Activated T-helper 1 cell treated with Interleukin-2 at 50 U/mL for 16 hours (primary cell): Measurements from ENCODE around the gene C19orf12.
A peak's percentile ranks its signal among the peaks of the same experiment; 100 is the strongest.

ENCODE experiments used
- DNase-seq: peaks from one replicate; pipeline ENCODE4 v3.0.0-alpha.2; 2020; ENCODE audit warnings: low read depth

C19orf12 gene

DNA sequence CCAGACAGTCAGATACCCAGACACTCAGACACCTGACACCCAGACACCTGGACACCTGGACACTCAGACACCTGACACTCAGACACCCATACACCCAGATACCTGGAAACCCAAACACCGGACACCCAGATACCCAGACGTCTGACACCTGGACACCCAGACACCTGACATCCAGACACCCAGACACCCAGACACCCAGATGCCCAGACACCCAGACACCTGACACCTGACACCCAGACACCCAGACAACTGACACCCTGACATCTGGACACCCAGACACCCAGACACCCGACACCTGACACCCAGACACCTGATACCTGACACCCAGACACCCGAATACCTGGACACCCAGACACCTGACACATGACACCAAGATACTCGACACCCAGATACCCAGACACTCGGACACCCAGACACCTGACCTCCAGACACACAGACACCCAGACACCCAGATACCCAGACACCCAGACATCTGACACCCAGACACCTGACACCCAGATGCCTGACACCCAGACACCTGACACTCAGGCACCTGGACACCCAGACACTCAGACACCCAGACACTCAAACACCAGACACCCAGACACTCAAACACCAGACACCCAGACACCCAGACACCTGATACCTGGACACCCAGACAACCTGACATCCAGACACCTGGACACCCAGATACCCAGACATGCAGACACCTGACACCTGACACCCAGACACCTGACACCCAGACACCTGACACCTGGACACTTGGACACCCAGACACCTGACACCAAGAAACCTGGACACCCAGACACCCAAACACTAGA is 19.1 kb downstream of the C19orf12 start:
- DNase-seq = no peak

DNA sequence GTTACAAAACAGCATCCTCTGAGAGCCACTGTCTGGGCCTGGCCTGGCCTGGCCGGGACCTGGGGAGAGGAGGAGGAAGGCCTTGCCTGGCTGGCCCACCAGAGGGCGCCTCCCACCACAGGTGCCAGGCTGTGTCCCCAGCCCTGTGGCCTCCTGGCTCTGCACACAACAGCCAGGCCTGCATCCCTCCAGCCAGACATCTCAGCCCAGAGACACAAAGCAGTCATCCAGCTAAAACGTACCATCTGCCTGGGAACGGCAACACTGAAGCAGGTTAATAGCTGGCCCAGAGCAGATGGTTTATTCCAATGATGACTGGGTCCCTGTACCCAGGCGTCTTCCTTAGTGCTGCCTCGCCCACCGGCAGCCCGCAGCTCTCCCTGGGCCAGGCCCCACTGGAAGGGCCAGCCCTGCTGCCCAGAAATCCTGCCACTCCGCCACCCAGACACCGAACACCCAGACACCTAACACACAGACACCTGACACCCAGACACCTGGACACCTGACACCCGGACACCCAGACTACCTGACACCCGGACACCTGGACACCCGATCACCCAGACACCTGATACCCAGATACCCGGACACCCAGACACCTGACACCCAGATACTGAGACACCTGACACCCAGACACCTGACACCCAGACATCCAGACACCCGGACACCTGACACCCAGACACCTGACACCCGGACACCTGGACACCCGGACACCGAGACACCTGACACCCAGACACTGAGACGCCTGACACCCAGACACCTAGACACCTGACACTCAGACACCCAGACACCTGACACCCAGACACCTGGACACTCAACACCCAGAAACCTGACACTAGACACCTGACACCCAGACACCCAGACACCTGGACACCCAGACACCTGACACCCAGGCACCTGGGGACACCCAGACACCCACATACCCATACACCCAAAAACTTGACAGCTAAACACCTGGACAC is 20.1 kb downstream of the C19orf12 start:
- peak; percentile 71 for DNase-seq

DNA sequence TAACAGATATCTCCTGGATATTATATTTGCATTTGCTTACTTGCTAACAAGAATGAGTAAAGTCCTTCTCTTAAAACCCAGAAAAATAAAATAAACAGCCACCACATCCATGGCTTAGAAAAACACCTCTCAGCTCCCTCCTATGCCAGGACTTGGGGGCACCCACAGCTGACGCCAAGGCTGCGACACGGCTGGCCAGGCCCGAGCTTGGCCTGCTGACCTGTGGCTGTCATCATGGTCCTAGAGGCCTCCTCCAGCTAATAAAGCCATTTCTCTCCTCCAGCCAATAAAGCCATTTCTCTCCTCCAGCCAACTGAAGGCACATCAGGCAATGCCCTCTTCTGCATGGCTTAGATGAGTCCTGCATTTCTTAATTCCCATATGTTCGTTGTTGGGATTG is 20.9 kb downstream of the C19orf12 start:
- no peak for DNase-seq

DNA sequence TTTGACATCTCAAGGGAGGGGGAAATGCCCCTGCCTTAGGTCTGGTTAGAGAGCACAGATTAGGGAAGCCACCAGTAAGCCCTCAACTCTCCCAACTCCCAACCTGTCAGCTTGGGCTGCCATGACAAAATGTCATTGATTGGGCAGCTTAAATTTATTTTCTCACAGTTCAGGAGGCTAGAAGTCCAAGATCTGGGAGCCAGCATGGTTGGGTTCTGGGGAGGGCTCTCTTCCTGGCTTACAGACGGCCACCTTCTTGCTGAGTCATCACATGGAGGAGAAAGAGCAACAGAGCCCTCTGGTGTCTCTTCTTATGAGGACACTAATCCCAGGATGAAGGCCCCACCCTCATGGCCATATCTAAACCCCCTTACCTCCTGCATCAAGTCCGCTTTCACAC is 24.2 kb downstream of the C19orf12 start:
- no peak for DNase-seq

DNA sequence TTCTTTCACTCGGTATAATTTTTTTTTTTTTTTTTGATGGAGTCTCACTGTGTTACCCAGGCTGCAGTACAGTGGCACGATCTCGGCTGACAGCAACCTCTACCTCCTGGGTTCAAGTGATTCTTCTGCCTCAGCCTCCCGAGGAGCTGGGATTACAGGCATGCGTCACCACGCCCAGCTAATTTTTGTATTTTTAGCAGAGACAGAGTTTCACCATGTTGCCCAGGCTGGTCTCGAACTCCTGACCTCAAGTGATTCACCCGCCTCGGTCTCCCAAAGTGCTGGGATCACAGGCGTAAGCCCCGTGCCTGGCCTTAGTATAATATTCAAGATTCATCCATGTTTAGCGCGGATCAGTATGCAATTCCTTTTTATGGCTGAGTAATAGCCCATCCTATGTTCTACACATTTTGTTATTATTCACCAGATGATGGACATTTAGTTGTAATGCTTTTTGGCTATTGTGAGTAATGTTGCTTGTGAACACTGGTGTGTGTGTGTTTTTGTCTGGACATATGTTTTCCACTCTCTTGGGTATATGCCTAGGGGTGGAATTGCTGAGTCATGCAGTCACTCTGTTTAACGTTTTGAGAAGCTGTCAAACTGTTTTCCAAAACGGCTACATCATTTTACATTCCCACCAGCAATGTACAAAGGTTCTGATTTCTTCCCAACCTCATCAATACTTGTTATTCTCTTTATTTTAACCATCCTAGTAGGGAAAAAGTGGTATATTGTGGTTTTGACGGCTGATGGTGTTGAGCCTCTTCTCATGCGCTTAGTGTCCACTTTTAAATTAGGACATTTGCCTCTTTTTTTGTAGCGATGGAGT is 26.9 kb downstream of the C19orf12 start:
- DNase-seq = no peak

DNA sequence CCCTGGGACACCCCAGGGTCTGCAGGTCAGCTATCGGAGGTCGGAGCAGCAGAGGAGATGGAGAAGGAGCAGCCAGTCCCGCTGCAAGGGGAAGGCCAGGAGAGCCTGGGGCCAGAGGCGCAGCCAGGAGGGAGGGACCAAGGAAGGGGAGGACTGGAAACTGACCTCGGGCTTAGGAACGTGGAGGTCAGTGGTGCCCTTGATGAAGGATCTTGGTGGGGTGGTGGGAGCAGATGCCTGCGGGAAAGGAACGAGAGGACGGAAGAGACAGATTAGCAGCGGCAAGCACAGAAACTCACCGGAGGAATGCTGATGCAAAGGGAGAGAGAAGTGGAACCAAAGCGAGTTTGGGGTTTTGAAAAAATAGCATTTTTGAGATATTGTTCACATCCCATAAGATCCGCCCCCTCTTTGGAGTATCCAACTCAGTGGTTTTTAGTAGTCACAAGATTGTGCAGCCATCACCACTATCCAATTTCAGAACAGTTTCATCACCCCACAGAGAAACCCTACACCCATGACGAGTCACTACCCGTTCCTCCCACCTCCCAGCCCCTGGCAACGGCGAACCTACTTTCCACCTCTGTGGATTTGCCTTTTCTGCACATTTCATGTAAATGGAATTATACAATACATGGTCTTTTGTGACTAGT is 27.7 kb downstream of the C19orf12 start:
- DNase-seq = no peak

DNA sequence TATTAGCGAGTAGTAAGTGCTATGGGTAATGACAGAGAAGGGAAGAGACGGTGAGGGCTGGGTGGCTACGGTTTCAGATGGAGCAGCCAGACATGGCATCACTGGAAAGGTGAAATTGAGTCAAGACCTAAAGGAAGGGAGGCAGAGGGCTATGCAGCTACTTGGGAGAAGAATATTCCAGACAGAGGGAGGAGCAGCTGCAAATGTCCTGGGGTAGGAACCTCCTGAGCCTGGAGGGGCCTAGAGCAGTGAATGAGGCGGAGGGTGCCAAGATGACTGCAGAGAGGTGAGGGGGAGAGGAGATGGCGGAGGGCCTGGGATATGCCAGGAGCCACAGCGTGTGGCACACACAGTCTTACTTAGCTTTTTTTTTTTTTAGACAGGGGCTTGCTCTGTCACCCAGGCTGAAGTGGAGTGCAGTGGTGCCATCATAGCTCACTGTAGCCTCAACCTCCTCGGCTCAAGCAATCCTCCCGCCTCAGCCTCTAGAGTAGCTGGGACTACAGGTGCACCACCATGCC is 28.7 kb downstream of the C19orf12 start:
- no peak for DNase-seq

DNA sequence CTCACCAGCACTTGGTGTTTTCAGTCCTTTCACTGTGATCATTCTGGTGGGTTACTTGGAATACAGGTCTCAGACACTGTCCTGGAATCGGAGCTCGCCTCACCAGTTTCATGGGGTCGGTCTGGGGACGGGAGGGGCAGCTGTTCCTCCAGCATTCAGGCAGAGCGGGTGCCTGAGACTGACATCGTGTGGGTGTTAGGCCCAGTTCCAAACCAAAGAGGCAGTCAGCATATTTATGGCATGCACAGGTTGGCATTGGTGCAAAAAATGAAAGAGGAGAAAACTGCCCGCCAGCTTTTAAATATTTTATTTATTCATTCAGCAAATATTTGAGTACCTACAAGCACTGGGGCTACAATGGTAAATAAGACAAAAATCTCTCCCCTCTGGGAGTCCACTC is 29.7 kb downstream of the C19orf12 start:
- DNase-seq = no peak

DNA sequence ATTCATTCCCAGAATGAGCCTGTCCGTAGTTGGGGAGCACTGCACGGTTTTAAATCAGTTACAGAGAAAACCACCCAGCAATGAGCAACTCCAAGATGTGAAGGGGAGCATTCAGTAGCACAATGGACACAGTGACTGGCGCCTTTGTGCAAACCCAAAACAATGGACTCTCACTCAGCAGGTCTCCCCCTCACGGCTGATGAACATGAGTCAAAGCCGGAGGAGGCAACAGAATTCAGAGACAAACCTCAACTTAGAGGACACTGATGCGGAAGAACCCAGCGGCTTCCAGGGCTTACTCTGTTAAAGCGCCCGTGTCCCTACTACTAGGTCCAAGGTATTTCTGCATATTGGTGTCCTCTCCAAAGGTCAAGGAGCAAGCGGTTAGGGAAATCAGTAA is 32.1 kb downstream of the C19orf12 start:
- DNase-seq = no peak

DNA sequence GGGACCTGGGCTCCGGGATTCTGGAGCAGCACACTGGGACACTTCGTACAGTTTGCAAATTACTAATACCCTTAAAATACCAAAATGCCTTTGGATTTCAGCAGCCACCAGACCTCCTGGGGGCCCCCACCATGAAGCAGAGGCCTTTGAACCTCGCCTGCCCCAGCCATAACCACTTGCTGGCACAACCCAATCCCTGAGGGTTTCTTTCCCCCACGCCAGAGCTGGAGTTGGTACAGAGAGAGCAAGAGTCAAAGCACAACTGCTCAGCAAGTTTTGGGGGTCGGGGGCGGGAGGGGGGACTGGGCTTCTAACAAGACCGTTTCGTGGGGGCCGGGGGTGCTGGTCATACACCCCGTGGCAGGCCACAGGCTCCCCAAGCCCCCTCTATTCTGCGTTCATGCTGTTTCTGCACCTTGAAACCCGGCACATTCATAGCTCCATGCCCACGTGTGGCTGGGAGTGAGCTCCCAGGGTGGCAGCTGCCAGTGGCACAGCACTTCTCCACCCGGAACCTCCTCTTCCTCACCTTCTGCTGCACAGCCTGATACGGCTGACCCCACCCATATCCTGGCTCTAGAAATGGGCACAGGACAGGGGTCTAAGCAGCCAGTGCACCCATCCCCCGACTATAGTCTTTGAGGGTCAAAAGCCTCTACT is 32.7 kb downstream of the C19orf12 start:
- DNase-seq = no peak

DNA sequence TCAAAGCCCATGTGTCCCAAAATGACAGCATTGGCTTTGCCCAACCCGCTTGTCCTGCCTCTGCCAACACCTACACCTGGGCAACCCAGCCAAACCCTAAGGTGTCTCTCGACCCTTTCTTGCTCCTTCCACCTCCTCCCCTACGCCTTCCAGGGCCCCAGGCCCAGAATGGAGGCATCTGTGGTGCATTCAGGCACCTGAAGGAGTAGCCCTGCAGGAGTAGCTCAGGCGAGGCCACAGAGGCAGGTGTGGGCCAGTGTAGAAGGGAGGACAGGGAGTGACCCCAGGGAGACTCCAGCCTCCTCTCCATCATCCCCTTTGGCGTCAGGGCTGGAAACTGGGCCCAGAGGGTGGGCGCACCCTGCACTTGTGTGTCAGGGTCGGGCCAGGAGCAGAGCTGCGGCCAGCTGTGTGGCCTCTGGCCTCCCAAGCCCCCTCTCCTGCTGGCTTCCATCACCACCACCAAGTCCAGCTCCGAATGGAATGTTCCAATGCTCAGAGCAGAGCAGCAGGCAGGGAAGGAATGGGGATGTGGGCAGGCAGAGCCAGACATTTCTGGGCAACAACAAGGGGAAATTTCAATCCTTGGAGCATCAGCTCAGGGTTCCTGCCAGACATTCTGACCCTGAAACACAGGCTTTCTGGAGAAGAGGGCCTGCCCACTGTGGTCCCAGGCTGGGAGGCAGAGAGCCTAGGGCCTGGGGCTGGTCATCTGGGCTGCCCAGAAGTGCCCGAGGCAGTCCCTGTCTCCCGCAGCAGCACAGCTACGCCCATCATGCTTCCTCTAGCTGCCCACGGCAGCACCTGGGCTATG is 33.4 kb downstream of the C19orf12 start:
- no peak for DNase-seq

DNA sequence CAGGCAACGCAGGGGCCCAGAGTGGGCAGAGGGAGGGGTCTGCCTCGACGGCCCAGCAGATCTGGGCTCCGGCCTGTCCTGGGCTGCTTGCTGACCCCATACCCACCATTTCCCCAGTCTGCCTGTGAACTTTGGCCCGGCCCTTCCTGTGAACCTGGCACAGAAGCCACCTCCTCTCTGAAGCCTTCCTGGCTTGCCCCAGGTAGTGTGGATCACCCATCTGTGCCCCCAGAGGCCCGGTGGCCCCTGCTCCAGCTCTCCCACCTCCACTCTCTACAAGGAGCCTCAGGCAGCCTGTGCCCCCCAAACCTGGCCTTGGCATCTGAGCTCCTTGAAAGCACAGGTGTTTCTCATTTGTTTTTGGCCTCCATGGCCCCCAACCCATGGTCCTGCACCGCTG is 34.1 kb downstream of the C19orf12 start:
- DNase-seq = no peak

DNA sequence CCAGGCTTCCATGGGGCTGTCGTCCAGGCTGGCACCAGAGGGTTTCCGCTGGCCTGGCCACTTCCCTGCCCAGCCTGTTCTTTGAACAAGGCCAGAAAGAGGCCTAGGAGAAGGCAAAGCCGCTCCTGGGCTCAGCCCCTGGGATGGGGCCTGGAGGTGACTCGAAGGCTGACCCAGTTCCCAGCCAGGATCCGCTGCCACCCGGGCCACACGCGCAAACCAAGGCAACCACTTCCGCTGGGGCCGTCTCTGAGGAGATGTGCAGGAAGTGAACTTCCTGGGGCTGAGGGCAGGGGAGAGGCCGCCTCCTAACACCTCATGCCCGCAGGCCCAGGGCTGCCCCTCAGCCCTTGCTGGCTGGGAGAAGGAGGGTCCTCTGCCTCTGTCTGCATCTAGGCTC is 34.6 kb downstream of the C19orf12 start:
- peak; percentile 77 for DNase-seq

DNA sequence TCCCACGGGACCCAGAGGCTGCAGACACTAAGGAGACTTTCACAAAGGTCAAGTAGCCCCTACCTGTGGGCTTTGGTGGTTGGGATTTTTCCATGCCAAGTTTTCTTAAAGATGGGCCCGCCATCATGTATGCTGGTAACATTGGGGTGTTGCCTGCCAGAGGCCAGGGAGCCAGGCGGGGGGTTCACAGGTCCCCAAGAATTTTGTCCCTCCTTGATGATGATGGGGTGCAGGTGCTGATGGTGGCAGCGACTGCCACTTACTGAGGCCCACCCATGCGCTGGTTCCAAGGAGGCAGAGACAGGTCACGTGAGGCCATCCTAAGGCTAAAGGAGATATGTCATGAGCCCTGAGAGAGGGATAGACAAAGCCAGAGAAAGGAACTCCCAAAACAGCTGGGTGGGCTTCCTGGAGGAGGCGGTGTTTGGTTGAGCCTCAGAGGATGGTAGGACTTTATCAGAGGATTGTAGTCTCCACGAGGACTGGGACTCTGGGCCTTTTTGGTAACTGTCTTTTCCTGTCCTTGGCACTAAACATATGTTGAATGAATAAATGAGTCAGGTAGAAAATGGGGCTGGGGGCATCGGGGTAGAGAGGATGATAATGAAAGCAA is 35.4 kb downstream of the C19orf12 start:
- no peak for DNase-seq

DNA sequence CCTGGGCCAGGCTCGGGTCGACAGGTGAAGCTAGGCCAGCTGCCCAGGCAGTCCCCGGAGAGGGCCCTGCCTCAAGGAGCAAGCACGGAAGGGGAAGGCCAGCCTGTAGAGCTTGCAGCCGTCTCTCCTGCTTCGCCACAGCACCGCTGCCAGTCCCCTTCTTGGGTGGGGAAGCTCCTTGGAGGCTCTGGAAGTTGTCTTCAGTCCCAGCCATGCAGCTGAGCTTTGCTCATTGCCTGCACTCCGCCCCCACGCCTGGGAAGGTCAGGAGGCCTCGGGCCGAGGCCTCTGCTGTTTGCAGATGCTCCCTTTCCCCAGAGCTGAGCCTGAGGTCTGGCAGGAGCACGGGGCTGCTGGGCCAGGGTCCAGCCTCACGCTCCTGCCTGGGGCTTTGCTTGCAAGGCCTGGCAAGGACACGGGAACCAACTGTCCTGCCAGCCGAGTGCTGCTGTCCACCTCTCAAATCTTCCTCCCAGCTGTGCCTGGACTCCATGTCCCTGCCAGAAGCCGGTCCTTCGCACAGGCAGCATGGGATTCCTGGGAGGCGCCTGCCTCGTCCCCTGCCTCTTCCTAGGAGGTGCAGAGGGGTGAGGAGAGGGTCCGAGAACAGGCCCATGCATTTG is 36.5 kb downstream of the C19orf12 start:
- no peak for DNase-seq

DNA sequence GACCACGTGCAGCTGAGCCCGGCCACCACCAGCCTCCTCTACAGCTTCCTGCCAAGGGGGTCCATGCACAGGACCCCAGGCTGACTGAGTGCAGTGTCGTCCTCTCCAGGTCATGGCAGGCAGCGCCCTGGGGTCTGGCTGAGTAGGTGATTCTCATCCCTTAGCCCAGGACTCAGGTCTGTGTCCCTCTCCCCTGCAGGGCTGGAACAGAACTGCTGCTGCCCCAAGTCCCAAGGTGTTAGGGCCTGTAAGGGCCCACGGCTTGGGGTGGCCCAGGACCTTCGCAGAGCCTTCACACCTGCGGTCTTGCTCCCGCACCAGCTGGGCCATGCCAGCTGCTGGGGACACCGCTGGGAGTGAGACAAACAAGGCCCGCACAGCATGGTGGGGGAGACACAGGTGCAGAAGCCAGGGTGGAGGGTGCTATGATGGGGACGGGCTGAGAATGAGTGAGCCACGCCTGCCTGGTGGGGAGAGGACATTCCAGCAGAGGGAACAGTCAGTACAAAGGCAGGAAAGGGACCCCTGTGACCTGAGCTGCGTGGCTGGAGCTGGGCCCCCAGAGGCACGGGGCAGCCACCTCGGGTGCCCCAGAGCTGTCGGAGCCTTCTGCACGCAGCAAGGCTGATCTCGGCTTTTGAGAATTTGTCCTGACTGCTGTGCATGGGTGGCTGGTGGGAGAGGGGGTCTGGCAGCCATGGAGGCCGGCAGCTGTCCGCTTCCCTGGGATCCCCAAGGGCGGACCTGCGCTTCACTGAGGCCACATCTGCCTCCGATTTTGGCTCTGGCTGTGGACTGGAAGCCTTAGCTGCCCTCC is 37.9 kb downstream of the C19orf12 start:
- no peak for DNase-seq

DNA sequence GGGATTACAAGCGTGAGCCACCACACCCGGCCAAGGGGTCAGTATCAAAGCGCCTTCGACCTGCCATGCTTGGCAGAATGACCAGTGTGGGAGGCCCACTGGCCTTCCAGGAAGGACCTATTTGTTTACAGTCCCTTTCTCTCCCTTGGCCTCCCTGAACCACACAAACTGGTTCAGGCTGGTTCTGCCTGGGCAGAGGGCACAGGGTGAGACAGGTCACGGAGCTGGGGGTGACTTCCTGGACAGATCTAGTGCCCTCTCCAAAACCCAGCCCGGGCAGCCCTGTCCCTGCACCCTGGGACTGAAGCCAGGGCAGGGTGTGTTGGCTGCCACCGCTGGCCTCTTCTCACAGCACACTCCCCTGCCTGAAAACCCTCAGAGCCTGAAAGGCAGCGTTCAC is 38.5 kb downstream of the C19orf12 start:
- no peak for DNase-seq

DNA sequence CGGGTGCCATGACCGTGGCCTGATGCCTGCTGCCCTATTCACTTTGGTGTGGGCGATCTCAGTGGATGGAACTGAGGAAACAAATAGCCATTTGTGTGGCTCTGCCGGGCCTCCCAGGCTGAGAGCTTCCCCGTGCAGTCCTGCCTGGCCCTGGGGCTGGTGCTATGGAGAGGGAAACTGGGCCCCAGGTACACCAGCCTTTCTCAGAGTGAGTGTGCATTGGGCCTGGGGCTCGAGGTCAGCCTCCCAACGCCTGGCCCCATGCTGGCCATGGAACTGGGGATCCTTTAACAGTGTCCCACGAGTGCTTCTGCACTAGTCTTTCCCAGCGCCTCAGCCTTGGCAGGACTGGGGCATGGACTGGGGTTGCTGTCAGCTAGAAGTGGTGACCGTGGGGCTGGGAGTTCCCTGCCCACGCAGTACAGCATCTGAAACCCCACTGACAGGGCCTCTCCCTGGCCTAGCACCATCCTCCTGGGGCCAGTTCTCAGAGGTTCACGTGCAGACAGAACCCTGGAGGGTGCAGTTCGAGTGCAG is 39.3 kb downstream of the C19orf12 start:
- DNase-seq = no peak
